Spleen (tissue), 7 donors: ENCODE results near the gene UGT1A7.

Experiments used
- POLR2A ChIP-seq, 3 donors: fragments of 450-650 bp; IDR thresholded peaks; one replicate each; pipeline ENCODE4 v1.5.1; 2017; ENCODE audit warnings: antibody characterized with exemption in 3 of 3, mild to moderate bottlenecking in 1 of 3
- TF ChIP-seq, protein P1 (sequence below), 11 experiments: fragments of 200-600 bp in 7 of 11; fragments of 450-650 bp in 4 of 11; sonication (generic) in 4 of 11; IDR thresholded peaks in 8 of 11; conservative IDR thresholded peaks in 3 of 11; 1 replicate in 7 of 11; 2 replicates in 4 of 11; pipeline versions ENCODE4 v1.4.0 to v1.8.0; 2016 to 2021; ENCODE audit warnings: antibody characterized with exemption in 11 of 11, inconsistent platforms in 4 of 11, mild to moderate bottlenecking in 1 of 11
- donor health status: DM: no; HTN: no; CAD: no; lungs with moderate emphysema.
- donor health status: DM: no; HTN: no; CAD: no.
- donor health status: DM: no; HTN: no; CAD: no.

DNA sequence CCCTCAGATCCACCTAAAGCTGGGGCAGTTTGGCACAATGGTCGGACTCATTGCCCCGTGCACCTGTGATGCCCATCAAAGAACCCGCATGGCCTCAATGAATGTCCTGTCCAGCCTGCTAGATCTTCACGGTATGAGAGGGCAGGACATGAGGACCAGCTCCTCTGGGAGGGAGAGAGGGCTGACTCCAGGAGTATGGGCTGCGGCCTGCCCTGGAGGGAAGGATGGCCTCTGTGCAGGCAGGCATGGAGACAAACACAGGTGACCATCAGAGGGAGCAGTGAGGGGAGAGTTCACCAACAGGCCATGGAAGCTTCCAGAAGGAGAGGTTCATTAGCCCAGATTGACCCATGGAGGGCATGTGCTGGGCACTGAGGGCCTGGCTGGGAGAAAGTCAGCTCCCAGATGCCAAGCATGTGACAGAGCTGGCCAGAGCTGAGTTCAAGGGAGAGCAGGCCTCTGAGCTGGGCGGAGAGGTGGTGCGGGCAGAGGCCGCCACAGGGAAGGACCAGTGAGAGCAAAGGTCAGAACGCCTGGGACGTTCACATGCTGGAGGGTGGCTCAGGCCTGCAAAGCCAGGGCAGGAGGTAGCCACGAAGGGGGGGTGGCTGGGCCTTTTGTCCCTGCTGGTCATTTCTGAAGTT is 136.4 kb downstream of the UGT1A7 start:
- TF ChIP-seq, protein P1, sequence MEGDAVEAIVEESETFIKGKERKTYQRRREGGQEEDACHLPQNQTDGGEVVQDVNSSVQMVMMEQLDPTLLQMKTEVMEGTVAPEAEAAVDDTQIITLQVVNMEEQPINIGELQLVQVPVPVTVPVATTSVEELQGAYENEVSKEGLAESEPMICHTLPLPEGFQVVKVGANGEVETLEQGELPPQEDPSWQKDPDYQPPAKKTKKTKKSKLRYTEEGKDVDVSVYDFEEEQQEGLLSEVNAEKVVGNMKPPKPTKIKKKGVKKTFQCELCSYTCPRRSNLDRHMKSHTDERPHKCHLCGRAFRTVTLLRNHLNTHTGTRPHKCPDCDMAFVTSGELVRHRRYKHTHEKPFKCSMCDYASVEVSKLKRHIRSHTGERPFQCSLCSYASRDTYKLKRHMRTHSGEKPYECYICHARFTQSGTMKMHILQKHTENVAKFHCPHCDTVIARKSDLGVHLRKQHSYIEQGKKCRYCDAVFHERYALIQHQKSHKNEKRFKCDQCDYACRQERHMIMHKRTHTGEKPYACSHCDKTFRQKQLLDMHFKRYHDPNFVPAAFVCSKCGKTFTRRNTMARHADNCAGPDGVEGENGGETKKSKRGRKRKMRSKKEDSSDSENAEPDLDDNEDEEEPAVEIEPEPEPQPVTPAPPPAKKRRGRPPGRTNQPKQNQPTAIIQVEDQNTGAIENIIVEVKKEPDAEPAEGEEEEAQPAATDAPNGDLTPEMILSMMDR (IDR thresholded peaks at IDR 0.05 in 8 of 11, conservative IDR thresholded peaks at IDR 0.05 in 3 of 11): no peak
- TF ChIP-seq POLR2A (IDR thresholded peaks at IDR 0.05): no peak
